Measurements from ENCODE around the gene OGFR. TPM values are rescaled to one million over a fixed set of nuclear protein-coding genes. Genes with fewer than 3 reads are reported as not detected.

Gene OGFR
- total and polyA plus RNA-seq, 2 donors (not counting 3 experiments of a cell fraction or from before 2014, with no cell fraction given) = 30.8 to 44.0 TPM

- H3K4me1 ChIP-seq (ENCODE audit: control insufficient read depth, extremely low read depth, insufficient read depth, low read length) = no peaks in the 10 kb centered on the region
- CTCF ChIA-PET = no interaction called here
- intact Hi-C loops (cut with micrococcal nuclease) (no loop called here), dilution Hi-C loops (cut with MboI; ENCODE audit: extremely low pct_ligation_motif_present, low sequenced_read_pairs) (no loop called here)
- DNase-seq (ENCODE audit: low read depth, low spot score) (no peak), FAIRE-seq (no peak)
- H3K9me3 ChIP-seq (replicated peaks; ENCODE audit: control insufficient read depth, insufficient read depth, low read length) = no peaks in the 10 kb centered on the region
- no TSS peak for BruUV-seq (replicated peaks)
- no peaks in the 10 kb centered on the region for H3K9me1 ChIP-seq (replicated peaks; ENCODE audit: control insufficient read depth, extremely low read depth, insufficient read depth, low read length)
- no peak overlapping the region for H2AFZ ChIP-seq (ENCODE audit: low read depth, low read length)
- H3K36me3 ChIP-seq (ENCODE audit: control insufficient read depth in 2 of 2, extremely low read depth in 1 of 2, insufficient read depth in 2 of 2, low read length in 2 of 2) = peaks cover 3 to 5% of the 10 kb centered on the region in 2 experiments
- TF ChIP-seq MAX (IDR thresholded peaks at IDR 0.05; ENCODE audit: insufficient read depth, insufficient read length) = no peak
- no peak for TF ChIP-seq FOS (IDR thresholded peaks at IDR 0.05; ENCODE audit: borderline replicate concordance, insufficient read depth, low read length)
- no peak for TF ChIP-seq POLR2A (IDR thresholded peaks at IDR 0.05; ENCODE audit: low read depth, low read length)
- no peak for TF ChIP-seq POLR2AphosphoS5 (IDR thresholded peaks at IDR 0.05; ENCODE audit: insufficient read depth, low read depth, low read length)
- TF ChIP-seq JUN (IDR thresholded peaks at IDR 0.05; ENCODE audit: borderline replicate concordance, insufficient read depth, insufficient read length, low read depth) = no peak
- TF ChIP-seq GATA2 (IDR thresholded peaks at IDR 0.05; ENCODE audit: insufficient read depth, insufficient read length, low read depth, low read length) = no peak
- no peak for TF ChIP-seq MYC (IDR thresholded peaks at IDR 0.05; ENCODE audit: low read depth, low read length)
- no peak for TF ChIP-seq EZH2 (IDR thresholded peaks at IDR 0.05; ENCODE audit: borderline replicate concordance, low read depth, low read length, severe bottlenecking)
- TF ChIP-seq CTCF (IDR thresholded peaks at IDR 0.05; ENCODE audit: extremely low read depth in 1 of 2, insufficient read depth in 1 of 2, low read depth in 1 of 2, low read length in 2 of 2) = no peak
- H3K27ac ChIP-seq (ENCODE audit: insufficient read depth, low read depth, low read length) = no peak overlapping the region
- no peaks in the 10 kb centered on the region for H3K27me3 ChIP-seq (ENCODE audit: control insufficient read depth in 2 of 2, insufficient read depth in 2 of 2, low read length in 2 of 2)
- no peak overlapping the region for H3K4me2 ChIP-seq (ENCODE audit: insufficient read depth, low read length)
- POLR2A ChIA-PET = no interaction called here
- H4K20me1 ChIP-seq (replicated peaks; ENCODE audit: control insufficient read depth, extremely low read depth, insufficient read depth, low read length) = no peaks in the 10 kb centered on the region
- H3K4me3 ChIP-seq (replicated peaks in 1 of 3; ENCODE audit: insufficient read depth in 1 of 3, low read depth in 1 of 3, low read length in 3 of 3) = no peak overlapping the region
- H3K9ac ChIP-seq (replicated peaks; ENCODE audit: extremely low read depth, insufficient read depth, low read length) = no peak overlapping the region
- H3K79me2 ChIP-seq (ENCODE audit: control insufficient read depth, insufficient read depth, low read length) = no peaks in the 10 kb centered on the region
Measured at GRCh38 chr20:62850333-62850974, 45.8 kb downstream of the OGFR start.
